GM19452 (cell line): ENCODE measurements around the gene MAML3.
A peak's percentile ranks its signal among the peaks of the same experiment; 100 is the strongest.

Source experiments
- ATAC-seq: cut with Tn5 transposase; IDR thresholded peaks from one replicate; pipeline ENCODE4 v1.9.1; 2021; ENCODE audit not compliant: unreplicated experiment

MAML3 gene

GRCh38 chr4:140127422-140127821 lies 26.6 kb downstream of the MAML3 start:
- no peak for ATAC-seq

GRCh38 chr4:140126261-140126660 lies 27.7 kb downstream of the MAML3 start:
- ATAC-seq, result no peak

- ATAC-seq, result no peak
These were observed 28.6 kb downstream of the MAML3 start for GRCh38 chr4:140125374-140125773.

GRCh38 chr4:140123666-140124377 lies 30.2 kb downstream of the MAML3 start:
- no peak for ATAC-seq

GRCh38 chr4:140122891-140123290 lies 31.1 kb downstream of the MAML3 start:
- no peak for ATAC-seq

- ATAC-seq, result no peak
These were observed 32.3 kb downstream of the MAML3 start for GRCh38 chr4:140121646-140122045.

GRCh38 chr4:140118931-140119640 lies 34.9 kb downstream of the MAML3 start:
- no peak for ATAC-seq

GRCh38 chr4:140117947-140118346 lies 36.0 kb downstream of the MAML3 start:
- no peak for ATAC-seq

- ATAC-seq, result peak; percentile 59
These were observed 37.4 kb downstream of the MAML3 start for GRCh38 chr4:140116442-140117104.

- ATAC-seq, result peak; percentile 48
These were observed 38.8 kb downstream of the MAML3 start for GRCh38 chr4:140115140-140115539.

GRCh38 chr4:140113653-140114052 lies 40.3 kb downstream of the MAML3 start:
- ATAC-seq, result no peak

GRCh38 chr4:140112576-140112975 lies 41.4 kb downstream of the MAML3 start:
- ATAC-seq, result no peak

- ATAC-seq, result no peak
These were observed 42.7 kb downstream of the MAML3 start for GRCh38 chr4:140111256-140111655.

GRCh38 chr4:140110542-140111215 lies 43.3 kb downstream of the MAML3 start:
- ATAC-seq, result no peak

GRCh38 chr4:140109737-140110136 lies 44.2 kb downstream of the MAML3 start:
- no peak for ATAC-seq

GRCh38 chr4:140109292-140109691 lies 44.7 kb downstream of the MAML3 start:
- no peak for ATAC-seq

GRCh38 chr4:140108713-140109230 lies 45.2 kb downstream of the MAML3 start:
- ATAC-seq, result no peak

GRCh38 chr4:140108243-140108642 lies 45.7 kb downstream of the MAML3 start:
- ATAC-seq, result no peak

- no peak for ATAC-seq
These were observed 47.6 kb downstream of the MAML3 start for GRCh38 chr4:140106289-140106844.

GRCh38 chr4:140105436-140105835 lies 48.5 kb downstream of the MAML3 start:
- ATAC-seq, result no peak

GRCh38 chr4:140103676-140104075 lies 50.3 kb downstream of the MAML3 start:
- peak; percentile 92 for ATAC-seq
